HCEC 1CT (cell line): ENCODE data around the gene VSIG10L2.
"Not testable (repeated sequence)": the region's sequence is repeated elsewhere in the genome, so short reads cannot be mapped to it uniquely, and the experiment has no call there.

ENCODE experiments used
- DNase-seq: peaks from one replicate; pipeline ENCODE4 v3.0.0-alpha.2; 2017

The VSIG10L2 gene

DNA sequence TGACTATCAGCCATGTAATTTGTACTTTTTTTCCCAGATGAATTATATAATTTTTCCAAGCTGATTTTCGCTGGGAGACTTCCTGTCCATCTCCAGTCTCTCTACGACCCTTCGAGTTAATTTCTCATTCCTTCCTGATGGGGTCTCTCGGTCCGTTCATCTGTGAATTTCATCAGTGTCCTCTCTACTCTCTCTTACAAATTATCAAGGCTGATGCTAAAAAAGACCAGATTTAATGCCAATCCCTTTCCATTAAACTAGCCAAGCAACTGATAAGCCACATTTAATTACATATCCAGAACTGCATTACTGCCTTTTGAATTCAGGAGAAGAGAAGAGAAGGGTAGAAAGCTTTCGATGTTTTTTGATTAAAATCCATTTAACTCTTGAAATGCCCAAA is 25.8 kb downstream of the VSIG10L2 start:
- DNase-seq, result no peak

- DNase-seq, result no peak
These were observed 28.4 kb downstream of the VSIG10L2 start for GRCh38 chr11:125974284-125974683.

DNA sequence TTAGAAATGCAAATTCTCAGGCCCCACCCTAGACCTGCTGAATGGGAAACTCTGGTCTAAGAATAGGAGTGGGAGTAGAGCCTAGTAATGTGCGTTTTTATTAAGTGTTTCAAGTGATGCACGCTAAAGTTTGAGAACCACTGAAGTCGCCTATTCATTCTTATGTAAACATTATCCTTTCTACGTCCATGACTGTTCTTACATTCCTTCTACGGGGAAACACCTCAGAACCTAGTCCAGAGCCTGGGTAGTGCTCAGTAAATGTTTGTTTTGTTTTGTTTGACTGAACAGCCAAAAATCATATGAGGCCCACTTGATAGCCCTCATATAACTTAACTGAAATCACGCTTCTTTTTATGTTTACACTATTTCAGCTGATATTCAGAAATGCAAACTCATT is 29.8 kb downstream of the VSIG10L2 start:
- no peak for DNase-seq

DNA sequence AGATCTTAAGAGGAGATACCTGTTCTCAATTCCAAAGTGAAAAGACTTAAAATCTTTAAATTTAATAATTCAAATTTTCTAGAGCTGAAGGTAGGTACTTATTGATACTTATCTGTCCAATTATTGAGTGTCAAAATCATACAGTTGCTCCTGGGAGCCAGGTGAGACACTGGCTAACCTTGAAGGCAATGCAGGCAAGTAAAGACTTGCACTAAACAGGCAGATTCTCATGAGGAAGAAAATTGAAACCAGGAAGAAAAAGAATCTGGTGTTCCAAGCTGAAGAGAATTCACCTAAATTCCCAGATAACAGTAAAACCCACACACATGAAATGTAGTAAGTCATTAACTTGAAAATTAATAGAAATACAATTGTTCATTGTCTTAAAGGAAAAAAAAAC is 30.3 kb downstream of the VSIG10L2 start:
- no peak for DNase-seq

DNA sequence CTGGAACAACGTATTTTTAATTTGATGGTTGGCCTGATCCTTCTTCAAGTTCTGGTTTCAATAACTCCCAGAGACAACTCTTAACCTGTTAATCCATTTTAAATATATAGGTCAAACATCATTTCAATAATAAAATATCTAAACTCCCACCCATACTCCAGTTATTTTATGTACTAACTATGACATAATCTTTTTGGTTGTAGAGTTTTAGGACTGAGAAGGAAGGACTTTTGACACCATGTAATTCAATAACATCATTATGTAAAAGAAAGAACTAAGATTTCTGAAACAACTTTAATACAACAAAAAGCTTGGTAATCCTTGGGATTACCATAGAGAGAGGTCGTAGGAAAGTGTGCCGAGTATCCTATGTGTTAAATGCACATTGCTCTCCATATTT is 31.5 kb downstream of the VSIG10L2 start:
- DNase-seq, result no peak

DNA sequence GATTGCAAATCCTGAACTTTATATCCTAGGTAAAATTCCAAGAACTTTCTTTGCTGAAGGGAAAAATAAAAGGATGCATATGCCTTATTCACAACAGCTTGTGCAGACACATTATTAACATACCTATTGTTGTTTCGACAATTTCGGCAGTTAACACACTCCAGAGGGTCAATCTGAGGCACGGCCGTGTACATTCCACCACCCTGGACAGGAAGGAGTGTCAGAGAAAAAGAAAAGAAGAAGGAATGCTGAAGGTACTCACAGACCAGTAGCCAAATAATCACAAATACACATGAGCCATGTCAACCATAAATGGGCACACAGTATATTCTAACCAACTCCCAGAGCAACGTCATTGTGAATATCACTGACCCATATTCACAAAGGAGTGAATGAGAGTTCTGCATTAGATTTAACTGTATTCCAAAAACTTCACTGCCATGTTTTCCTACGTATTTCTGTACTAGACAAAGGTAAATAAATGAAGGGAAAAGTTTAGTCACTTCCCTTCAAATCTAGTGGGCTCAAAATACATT is 32.4 kb downstream of the VSIG10L2 start:
- no peak for DNase-seq

DNA sequence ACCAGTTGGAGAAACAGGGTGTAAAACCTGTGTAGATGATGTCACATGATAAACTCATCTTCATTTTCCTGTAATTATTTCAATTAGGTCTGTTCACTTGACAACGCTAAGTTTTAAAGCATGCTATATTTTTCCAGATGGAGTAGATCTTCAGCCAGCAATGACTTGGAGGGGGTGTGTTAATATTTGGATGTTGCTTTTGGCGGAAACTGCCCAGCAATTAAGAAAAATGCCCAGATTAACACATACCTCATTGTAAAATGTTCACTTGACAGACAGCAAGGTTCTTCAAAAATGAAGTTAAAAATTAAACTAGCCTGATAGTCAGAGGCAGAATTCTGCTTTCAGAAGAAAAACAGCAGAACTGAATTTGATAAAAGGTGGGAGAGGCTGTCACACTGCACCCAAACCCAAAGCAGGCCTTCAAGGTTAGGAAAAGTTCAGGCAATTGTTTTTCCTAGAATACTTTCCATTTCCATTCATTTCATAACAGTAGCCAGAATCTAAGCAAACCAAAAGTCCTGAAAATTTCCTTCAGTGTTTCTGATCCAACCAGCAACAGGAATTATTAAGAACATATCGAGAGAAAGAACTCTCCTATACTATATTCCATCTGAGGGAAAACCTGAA is 33.0 kb downstream of the VSIG10L2 start:
- no peak for DNase-seq

DNA sequence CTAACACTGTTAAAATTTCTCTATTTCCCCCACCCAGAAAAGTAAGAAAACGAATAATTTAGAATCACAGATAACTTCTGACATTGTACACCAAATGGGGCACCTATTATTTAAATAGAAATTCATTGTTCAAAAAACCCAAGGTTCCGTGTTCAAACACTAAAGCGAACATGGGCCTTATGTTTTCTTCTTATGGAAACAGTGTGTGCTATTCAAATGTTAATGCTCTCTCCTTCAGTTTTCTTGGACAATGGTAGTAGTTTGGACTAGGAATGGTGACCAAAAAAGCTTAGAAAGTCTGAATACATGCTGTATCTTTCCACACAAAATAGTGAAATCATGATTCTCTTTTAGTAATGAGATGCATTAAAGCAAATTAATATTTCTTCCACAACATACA is 33.7 kb downstream of the VSIG10L2 start:
- DNase-seq, result no peak

DNA sequence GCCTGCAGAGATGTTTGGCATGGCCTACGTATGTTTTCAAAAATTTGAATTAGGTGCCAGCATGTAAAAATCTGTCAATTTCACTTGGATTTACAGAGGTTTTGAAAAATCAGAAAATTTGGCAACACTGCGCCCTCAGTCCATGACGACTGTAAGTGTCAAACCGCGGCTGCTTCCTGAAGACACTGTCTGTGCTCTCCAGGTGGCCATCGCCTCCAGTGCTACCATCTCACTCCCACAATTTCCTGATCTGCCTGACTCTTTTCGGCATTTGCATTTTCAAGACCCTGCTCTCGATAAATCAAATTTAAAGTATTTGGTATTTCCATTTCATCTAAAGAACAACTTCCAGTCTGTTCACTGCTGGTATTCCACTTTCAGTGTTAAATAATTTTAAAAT is 34.6 kb downstream of the VSIG10L2 start:
- no peak for DNase-seq

GRCh38 chr11:125982348-125982730 is 36.5 kb downstream of the VSIG10L2 start:
- DNase-seq, result no peak

DNA sequence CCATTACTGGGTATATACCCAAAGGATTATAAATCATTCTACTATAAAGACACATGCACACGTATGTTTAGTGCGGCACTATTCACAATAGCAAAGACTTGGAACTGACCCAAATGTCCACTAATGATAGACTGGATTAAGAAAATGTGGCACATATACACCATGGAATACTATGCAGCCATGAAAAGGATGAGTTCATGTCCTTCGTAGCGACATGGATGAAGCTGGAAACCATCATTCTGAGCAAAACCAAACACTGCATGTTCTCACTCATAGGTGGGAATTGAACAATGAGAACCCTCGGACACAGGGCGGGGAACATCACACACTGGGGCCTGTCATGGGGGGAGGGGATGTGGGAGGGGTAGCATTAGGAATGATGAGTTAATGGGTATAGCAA is 40.1 kb downstream of the VSIG10L2 start:
- not testable (repeated sequence) for DNase-seq

GRCh38 chr11:125987066-125987641 is 41.3 kb downstream of the VSIG10L2 start:
- DNase-seq, result no peak

GRCh38 chr11:125990244-125990643 is 44.4 kb downstream of the VSIG10L2 start:
- DNase-seq, result no peak

- no peak for DNase-seq
These were observed 47.0 kb downstream of the VSIG10L2 start for GRCh38 chr11:125992893-125993292.

- no peak for DNase-seq
These were observed 48.7 kb downstream of the VSIG10L2 start for GRCh38 chr11:125994509-125994908.

GRCh38 chr11:125995313-125995712 is 49.5 kb downstream of the VSIG10L2 start:
- DNase-seq, result no peak

- no peak for DNase-seq
These were observed 52.4 kb downstream of the VSIG10L2 start for GRCh38 chr11:125998267-125998666.

DNA sequence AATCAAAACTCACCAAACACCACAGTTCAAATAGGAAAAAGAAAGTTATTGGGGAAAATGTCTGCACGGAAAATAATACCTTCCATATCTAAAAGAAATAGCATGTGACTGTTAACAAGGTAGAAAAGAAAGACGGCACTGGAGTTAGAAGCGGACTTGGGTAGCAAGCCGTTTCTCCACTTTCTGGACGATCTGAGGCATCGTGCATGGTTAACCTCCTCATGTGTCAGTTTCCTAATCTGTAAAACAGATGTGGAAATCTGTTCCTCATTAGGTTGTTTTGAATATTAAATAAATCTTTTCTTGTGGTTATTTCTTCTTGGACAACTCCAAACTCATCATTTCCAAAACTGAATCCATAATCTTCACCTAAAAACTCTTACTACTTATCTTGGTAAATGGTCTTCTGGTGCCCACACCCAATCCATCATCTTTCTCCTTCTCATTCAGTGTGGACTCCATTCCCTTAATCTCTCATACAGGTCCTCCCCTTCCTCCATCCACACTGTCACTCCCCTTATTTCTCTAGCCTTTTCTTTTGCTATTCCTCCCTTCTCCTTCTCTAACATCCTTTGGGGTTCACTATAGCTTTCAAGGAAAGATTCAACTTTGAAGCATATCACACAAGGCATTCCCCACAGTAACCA is 53.5 kb downstream of the VSIG10L2 start:
- DNase-seq, result no peak

DNA sequence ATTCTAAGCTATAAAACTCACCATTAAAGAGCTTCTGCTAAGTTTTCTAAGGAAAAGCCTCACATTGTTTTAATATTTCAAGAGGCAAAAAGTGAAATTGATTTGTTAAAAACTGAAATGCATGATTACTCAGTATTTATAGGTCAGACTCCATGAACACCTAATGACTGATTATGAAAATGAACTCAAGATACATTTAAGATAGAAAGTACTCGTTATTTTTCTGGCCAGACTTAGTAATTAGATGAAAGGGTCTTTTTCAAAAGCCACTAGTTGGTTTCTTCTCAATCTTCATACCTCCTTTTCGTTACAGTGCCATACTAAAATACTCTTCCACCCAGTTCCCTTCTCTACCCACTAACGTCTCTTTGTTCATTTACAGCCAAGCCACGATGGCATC is 56.3 kb downstream of the VSIG10L2 start:
- DNase-seq, result no peak
